GM21423 (cell line): Measurements from ENCODE around the gene CD300A.
A peak's percentile ranks its signal among the peaks of the same experiment; 100 is the strongest.
"Not testable (repeated sequence)": the region's sequence is repeated elsewhere in the genome, so short reads cannot be mapped to it uniquely, and the experiment has no call there.

Experiments
- ATAC-seq: cut with Tn5 transposase; IDR thresholded peaks from one replicate; pipeline ENCODE4 v1.9.1; 2021; ENCODE audit warnings: mild to moderate bottlenecking, moderate library complexity; ENCODE audit not compliant: unreplicated experiment

Gene CD300A

GRCh38 chr17:74518413-74518981, 52.1 kb downstream of the CD300A start:
- not testable (repeated sequence) for ATAC-seq

DNA sequence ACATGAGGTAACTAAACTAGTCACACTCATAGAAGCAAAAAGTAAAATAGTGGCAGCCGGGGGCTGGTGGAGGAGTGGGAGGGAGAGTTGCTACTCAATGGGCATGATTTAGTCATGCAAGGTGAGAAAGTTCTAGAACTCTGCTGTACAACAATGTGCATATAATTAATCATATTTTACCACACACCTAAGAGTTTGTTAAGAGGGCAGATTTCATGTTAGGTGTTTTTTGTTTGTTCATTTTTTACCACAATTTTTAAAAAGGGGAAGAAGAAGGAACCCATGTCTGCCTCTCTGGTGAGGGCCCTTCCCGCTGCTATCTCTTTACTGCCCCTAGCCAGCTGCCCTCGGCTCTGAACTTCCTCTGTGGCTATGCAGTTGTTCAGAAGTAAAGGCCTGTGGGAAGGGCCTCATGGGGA, 53.6 kb downstream of the CD300A start:
- ATAC-seq = peak; percentile 45

GRCh38 chr17:74520790-74521480, 54.5 kb downstream of the CD300A start:
- ATAC-seq = no peak

- no peak for ATAC-seq
Observed at GRCh38 chr17:74521701-74522201, 55.3 kb downstream of the CD300A start.

- no peak for ATAC-seq
Observed at GRCh38 chr17:74522381-74523105, 56.1 kb downstream of the CD300A start.

GRCh38 chr17:74523308-74523707, 56.9 kb downstream of the CD300A start:
- no peak for ATAC-seq

GRCh38 chr17:74524653-74525464, 58.4 kb downstream of the CD300A start:
- ATAC-seq = no peak

DNA sequence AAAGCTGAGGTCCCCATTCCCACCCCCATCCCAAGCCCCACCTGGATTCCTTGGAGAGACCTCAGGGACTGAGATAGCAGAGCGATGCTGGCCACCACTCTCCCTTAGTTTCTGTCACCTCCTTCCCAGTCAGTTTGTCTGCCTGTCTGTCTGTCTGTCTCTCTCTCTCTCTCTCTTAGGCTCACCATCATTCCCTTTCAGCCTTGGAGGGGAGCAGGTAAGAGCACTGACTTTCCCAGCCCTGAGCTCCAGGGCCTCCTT, 59.0 kb downstream of the CD300A start:
- ATAC-seq = no peak

GRCh38 chr17:74525781-74526288, 59.4 kb downstream of the CD300A start:
- ATAC-seq = no peak

GRCh38 chr17:74526681-74527080, 60.2 kb downstream of the CD300A start:
- no peak for ATAC-seq

DNA sequence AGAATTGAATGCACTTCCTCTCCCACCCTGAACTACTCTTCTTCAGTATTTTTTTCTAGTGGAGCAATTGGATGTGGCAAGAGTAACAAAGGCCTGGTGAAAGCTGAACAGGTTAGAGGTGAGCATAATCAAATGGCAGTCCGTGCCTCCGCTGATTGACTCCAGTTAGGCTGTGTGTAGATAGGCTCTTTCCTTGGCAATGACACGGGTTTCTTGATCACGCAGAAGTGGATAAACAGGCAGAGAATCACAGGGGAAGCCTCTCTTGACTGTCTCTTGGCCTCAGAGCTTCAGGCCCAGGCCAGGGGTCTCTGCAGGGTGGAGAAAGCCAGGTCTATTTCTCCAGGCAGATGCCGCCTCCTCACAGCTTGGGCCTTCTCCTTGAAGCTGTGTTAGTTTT, 60.6 kb downstream of the CD300A start:
- ATAC-seq = no peak

DNA sequence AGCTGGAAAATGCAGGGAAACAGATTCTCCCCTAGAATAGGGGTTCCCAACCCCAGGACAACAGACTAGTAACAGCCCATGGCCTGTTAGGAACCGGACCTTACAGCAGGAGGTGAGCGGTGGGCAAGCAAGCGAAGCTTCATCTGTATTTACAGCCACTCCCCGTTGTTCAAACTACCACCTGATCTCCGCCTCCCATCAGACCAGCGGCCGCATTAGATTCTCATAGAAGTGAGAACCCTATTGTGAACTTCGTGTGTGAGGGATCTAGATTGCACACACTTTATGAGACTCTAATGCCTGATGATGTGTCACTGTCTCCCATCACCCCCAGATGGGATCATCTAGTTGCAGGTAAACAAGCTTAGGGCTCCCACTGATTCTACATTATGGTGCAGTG, 61.3 kb downstream of the CD300A start:
- no peak for ATAC-seq

DNA sequence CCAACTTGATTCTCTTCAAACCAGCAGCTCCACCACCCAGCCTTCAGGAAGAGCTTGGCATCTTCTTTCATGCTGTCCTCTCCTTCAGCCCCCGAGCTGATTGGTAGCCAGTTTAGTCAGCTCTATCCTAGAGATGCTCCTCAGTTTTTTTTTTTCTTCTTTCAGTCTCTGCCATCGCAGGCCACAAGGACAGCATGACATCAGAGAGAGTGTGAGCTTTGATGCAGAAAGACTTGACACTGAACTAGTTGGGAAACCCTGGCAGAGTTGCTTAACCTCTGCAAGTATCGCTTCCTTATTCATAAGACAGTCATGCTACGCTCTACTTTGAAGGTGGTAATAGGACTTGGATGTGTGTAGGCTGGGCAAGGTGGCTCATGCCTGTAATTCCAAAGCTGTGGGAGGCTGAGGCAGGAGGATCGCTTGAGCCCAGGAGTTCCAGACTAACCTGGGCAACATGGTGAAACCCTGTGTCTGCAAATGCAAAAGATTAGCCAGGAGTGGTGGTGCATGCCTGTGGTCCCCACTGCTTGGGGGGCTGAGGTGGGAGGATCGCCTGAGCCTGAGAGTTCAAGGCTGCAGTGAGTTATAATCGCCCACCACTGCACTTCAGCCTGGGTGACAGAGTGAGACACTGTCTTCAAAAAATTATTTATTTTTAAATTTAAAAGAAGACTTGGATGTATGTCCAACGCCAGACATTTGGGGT, 62.2 kb downstream of the CD300A start:
- ATAC-seq = peak; percentile 80

DNA sequence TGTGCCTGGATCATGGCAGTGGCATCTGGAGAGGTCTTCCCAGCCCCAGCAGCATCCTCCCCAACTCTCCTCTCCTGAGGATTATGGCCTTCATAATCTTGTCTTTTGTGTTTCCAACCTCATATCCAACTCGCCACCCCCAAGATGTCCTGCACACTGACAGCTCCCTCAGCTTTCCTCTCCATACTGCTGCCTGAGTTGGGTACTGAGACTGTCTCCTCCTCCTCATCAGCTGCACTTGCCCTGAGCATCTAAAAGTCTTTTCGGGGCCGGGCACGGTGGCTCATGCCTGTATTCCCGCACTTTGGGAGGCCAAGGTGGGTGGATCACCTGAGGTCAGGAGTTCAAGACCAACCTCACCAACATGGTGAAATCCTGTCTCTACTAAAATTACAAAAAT, 62.8 kb downstream of the CD300A start:
- no peak for ATAC-seq

DNA sequence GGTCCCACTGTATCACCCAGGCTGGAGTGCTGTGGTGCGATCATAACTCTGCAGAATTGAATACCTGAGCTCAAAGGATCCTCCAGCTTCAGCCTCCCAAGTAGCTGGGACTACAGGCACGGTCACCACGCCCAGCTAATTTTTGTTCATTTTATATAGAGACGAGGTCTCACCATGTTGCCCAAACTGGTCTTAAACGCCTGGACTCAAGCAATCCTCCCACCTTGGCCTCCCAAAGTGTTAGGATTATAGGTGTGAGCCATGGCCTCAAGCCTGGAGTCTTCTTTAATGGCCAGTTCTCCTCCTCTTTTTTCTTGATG, 64.4 kb downstream of the CD300A start:
- no peak for ATAC-seq

DNA sequence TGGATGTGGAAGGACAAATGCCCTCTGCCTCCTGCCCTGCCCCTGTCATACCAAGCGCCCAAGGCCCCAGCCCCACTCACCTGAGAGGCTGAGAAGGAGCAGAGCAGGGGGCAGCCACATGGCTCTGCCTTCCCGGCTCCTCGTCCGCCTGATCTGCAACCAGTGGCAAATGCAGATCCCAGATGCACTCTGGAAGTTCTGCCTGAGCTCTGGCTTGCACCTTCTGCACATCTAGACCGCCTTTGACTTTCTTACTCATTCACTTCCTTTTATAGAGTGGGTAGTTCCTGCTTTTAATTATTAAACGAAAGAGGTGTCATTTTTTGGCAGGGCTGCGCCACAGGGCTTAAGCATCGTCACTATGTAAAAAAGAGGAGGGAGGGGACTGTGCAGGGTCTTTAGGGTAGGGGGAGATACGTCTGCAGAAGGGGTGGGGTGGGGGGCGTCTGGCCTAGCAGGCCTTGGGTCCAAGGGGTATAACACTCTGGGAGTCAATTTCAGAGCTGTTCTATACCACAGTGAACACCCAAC, 64.9 kb downstream of the CD300A start, which contains the start of gene CD300LB:
Gene CD300LB, minus strand, starts transcription at position 245 of the 531 bp plus-strand sequence. Its CDS starts 125 bp downstream, at position 120.
- ATAC-seq = no peak

DNA sequence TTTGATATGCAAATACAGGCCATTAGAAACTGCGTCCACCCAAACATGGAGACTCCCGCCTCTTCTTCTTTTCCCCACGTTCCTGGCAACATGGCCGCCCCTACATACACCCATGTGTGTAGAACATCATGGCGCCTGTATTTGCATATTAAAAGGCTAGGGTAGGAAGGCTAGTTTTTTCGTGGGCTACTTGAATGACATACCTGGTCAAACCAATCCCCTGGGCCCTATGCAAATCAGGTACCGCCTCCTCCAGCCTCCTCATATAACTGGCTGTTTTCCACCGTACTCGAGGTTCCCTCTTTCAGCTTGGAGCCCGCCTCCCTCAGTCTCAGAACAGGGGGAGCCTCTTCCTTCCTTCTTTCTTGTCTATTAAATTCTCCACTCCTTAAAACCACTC, 65.7 kb downstream of the CD300A start:
- ATAC-seq = no peak
